ENCODE results near the gene STAB2. TPM values are rescaled to one million over a fixed set of nuclear protein-coding genes. Genes with fewer than 3 reads are reported as not detected.
"Not testable (repeated sequence)": the region's sequence is repeated elsewhere in the genome, so short reads cannot be mapped to it uniquely, and the experiment has no call there.

Gene STAB2
- total RNA-seq, 1 donor from 2014 or later: not detected

DNA sequence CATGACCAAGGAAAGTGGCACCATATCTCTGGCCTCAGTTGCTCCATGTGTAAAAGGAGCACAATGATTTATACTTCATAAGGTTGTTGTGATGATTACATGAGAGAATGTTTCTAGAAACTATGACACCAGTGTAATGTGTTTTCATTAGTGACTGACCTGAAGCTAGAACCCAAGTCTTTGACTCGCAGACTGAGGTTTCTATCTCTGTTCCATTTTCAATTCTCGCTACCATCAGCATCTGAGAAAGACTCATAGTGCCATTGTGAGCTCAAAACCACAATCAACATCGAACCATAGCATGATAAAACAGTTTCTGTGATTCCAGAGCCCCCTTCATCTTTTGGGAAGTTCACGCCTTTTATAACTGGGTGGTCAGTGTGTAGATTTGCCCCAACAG lies 53.8 kb downstream of the STAB2 start:
- FAIRE-seq (no peak), DNase-seq (ENCODE audit: low read depth) (no peak)
- no peaks in the 10 kb centered on the region for H3K36me3 ChIP-seq (ENCODE audit: control insufficient read depth, insufficient read depth, low read length)
- no peaks in the 10 kb centered on the region for H3K27me3 ChIP-seq (ENCODE audit: control insufficient read depth, insufficient read depth, low read length)
- no peak overlapping the region for H3K4me3 ChIP-seq (ENCODE audit: low read depth, low read length)
- TF ChIP-seq, protein P1, sequence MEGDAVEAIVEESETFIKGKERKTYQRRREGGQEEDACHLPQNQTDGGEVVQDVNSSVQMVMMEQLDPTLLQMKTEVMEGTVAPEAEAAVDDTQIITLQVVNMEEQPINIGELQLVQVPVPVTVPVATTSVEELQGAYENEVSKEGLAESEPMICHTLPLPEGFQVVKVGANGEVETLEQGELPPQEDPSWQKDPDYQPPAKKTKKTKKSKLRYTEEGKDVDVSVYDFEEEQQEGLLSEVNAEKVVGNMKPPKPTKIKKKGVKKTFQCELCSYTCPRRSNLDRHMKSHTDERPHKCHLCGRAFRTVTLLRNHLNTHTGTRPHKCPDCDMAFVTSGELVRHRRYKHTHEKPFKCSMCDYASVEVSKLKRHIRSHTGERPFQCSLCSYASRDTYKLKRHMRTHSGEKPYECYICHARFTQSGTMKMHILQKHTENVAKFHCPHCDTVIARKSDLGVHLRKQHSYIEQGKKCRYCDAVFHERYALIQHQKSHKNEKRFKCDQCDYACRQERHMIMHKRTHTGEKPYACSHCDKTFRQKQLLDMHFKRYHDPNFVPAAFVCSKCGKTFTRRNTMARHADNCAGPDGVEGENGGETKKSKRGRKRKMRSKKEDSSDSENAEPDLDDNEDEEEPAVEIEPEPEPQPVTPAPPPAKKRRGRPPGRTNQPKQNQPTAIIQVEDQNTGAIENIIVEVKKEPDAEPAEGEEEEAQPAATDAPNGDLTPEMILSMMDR (IDR thresholded peaks at IDR 0.05; ENCODE audit: insufficient read depth, low read length, severe bottlenecking): no peak

DNA sequence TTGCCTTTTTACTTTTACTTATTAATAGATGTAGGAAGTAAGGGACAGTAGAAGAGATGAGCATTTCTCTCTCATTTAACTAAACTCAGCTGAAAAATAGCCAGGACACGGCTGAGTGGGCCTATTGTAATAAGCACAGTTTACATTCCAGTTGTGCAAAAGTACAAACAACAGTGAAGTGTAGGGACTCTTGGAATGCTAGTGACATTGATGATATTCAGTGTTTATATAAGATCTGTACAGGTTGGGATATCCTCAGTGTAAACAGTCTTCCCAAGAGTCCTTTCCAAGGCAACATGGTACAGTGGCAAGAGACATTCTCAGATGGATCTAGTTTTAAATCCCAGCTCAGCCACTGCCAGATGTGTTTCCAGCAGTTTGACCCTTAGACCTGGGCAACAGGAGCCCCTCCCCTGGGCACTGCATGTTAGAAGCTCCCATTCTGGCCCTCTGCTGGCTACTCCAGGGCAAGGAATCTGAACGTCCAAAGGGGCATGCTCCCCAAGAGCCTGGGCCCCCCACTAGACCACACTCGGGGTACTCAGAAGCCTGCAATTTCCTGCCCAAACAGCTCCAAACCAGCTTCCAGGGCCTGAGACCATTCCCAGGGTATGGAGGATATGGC lies 55.3 kb downstream of the STAB2 start:
- H3K4me3 ChIP-seq (ENCODE audit: low read depth, low read length): no peak overlapping the region
- DNase-seq (ENCODE audit: low read depth): no peak
- no peaks in the 10 kb centered on the region for H3K36me3 ChIP-seq (ENCODE audit: control insufficient read depth, insufficient read depth, low read length)
- no peak for FAIRE-seq
- TF ChIP-seq, protein P1 (IDR thresholded peaks at IDR 0.05; ENCODE audit: insufficient read depth, low read length, severe bottlenecking): no peak
- no peaks in the 10 kb centered on the region for H3K27me3 ChIP-seq (ENCODE audit: control insufficient read depth, insufficient read depth, low read length)

DNA sequence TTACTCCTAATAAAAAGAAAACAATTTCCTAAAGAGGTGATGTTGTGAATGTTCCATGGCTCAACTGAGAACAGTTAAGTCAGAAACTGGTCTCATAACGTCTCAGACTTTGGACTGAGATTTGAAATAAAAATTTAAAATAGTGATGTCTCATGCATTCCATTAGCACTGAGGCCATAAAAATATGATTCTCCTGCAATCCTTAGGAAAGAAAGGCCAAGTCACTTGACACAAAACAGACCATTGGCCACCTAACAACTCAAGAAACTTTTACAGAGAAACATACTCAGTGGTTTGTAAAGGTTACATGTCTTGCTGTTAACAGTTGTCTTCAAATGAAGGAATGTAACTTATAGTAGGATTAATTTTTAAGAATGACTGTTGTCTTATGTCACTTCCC lies 58.1 kb downstream of the STAB2 start:
- no peaks in the 10 kb centered on the region for H3K27me3 ChIP-seq (ENCODE audit: control insufficient read depth, insufficient read depth, low read length)
- no peak for DNase-seq (ENCODE audit: low read depth)
- TF ChIP-seq, protein P1 (IDR thresholded peaks at IDR 0.05; ENCODE audit: insufficient read depth, low read length, severe bottlenecking): no peak
- no peaks in the 10 kb centered on the region for H3K36me3 ChIP-seq (ENCODE audit: control insufficient read depth, insufficient read depth, low read length)
- no peak overlapping the region for H3K4me3 ChIP-seq (ENCODE audit: low read depth, low read length)
- FAIRE-seq: no peak

DNA sequence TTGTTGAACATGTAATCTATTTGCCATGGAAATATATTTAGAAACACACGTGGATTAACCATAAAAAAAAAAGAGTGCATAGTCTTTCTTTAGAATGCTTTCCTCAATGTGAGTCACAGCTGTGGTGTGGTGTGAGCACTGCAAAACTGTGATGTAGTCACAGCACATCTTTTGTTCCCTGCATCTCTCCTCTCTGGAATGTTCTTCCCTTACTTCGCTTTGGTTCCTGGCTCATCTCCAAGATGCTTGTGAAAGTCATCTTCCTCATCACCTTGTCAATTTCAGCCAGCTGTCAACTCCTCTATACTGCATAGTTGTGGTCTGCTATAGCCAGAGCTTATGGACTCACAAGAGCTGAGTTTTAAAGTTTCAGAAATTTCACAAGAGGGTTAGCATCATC lies 60.2 kb downstream of the STAB2 start:
- no peaks in the 10 kb centered on the region for H3K27me3 ChIP-seq (ENCODE audit: control insufficient read depth, insufficient read depth, low read length)
- H3K36me3 ChIP-seq (ENCODE audit: control insufficient read depth, insufficient read depth, low read length): no peaks in the 10 kb centered on the region
- H3K4me3 ChIP-seq (ENCODE audit: low read depth, low read length): no peak overlapping the region
- FAIRE-seq: no peak
- TF ChIP-seq, protein P1 (IDR thresholded peaks at IDR 0.05; ENCODE audit: insufficient read depth, low read length, severe bottlenecking): no peak
- peak; percentile 96 for DNase-seq (ENCODE audit: low read depth)

DNA sequence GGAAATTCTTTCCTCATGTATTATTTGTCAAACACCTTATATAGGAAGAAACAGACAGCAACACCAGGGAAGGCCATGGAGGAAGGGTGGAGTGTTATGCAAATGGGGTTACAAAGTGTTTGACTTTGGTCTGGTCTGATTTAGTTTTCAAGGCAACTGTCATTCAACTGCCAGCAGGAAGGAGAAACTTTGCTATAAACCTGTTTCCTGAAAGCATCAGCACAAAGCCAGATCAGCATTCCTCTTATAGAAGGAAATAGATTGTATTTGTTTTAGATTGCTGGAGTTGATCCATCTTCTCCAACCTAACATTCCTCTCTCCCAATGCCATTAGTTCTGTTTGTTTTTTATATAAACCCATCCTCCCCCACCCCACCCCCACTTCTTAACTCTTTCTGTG lies 65.7 kb downstream of the STAB2 start:
- H3K4me3 ChIP-seq (ENCODE audit: low read depth, low read length): no peak overlapping the region

DNA sequence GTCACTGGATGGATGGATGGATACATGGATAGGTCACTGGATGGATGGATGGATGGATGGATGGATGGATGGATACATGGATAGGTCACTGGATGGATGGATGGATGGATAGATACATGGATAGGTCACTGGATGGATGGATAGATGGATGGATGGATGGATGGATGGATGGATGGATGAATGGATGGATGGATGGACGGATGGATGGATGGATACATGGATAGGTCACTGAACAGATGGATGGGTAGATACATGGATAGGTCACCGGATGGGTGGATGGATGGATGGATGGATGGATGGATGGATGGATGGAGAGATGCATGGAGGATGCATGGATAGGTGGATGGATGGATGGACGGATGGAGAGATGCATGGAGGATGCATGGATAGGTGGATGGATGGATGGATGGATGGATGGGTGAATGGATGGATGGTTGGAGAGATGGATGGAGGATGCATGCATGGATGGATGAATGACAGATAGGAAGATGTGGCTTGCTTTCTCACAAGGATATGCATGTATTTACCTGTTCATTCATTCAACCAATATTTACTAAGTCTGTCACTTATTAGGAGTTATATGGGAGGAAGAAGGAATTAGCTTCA lies 66.6 kb downstream of the STAB2 start:
- H3K4me3 ChIP-seq (ENCODE audit: low read depth, low read length); FAIRE-seq; DNase-seq (ENCODE audit: low read depth); H3K27me3 ChIP-seq (ENCODE audit: control insufficient read depth, insufficient read depth, low read length); H3K36me3 ChIP-seq (ENCODE audit: control insufficient read depth, insufficient read depth, low read length): not testable (repeated sequence)

More for the DNA sequence above, 65.7 kb downstream of the STAB2 start:
- no peak for DNase-seq (ENCODE audit: low read depth)
- Histone ChIP-seq H3K36me3 (ENCODE audit: control insufficient read depth, insufficient read depth, low read length) (no peaks in the 10 kb centered on the region), H3K27me3 (ENCODE audit: control insufficient read depth, insufficient read depth, low read length) (peaks cover 2% of the 10 kb centered on the region)
- TF ChIP-seq, protein P1 (IDR thresholded peaks at IDR 0.05; ENCODE audit: insufficient read depth, low read length, severe bottlenecking): no peak
- no peak for FAIRE-seq

Data from bronchial epithelial cell (primary cell).